ENCODE results near the gene IDH3G. TPM values are rescaled to one million over a fixed set of nuclear protein-coding genes. Genes with fewer than 3 reads are reported as not detected.
"Not testable (repeated sequence)": the region's sequence is repeated elsewhere in the genome, so short reads cannot be mapped to it uniquely, and the experiment has no call there.

IDH3G gene
- total and polyA plus RNA-seq, 2 donors = 21.0 to 67.4 TPM

DNA sequence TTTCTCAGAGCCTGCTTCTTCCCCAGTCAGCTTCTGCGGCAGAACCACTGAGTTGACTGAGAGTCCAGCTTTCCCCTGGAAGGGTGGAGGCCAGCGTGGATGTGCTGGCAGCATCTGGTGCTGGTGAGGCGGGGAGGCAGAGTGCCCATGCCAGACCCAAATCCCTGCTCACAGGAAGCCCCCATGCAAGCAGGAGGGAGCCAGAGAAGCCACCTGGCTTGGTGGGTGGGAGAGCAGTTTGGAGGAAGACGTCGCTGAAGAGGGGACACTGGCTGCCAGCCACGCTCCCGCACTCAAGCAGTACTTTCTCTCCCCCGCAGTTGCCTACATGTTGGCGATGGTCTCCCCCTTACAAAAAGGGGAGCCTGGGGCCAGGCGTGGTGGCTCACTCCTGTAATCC, 30.2 kb upstream of the IDH3G start:
- DNase-seq (ENCODE audit: extremely low spot score) = no peak
- H3K4me1 ChIP-seq (ENCODE audit: insufficient read depth) = no peaks in the 10 kb centered on the region
- no peaks in the 10 kb centered on the region for H3K36me3 ChIP-seq (ENCODE audit: insufficient read depth)
- no peak overlapping the region for H3K4me3 ChIP-seq (ENCODE audit: low read depth, low read length)
- 92% methylated on average over 10 of the region's 10 CpGs for WGBS
- no peak overlapping the region for H3K27ac ChIP-seq (ENCODE audit: low read depth)

DNA sequence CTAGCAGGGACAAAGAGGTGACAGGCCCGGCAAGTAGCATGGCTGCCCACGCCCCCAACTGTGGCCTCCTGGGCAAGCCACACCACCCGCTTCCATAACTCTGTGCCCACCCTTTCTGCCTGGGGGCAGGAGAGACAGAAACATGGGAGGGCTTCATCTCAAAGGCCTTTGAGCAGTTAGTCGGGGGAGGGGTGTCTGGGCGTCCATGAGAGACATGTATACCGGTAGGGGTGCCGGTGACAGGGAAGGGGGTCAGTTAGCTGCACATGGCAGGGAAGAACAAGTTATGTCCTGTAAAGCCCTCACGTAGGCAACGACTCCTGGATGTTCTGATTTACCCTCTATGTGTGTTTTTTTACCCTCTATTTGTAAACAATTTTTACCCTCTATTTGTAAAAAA, 26.9 kb upstream of the IDH3G start:
- Histone ChIP-seq H3K4me1 (ENCODE audit: insufficient read depth) (no peaks in the 10 kb centered on the region), H3K4me3 (ENCODE audit: low read depth, low read length) (no peak overlapping the region), H3K27ac (ENCODE audit: low read depth) (no peak overlapping the region), H3K36me3 (ENCODE audit: insufficient read depth) (no peaks in the 10 kb centered on the region)
- 94% methylated on average over 9 of the region's 9 CpGs for WGBS
- DNase-seq (ENCODE audit: extremely low spot score) = no peak

GRCh38 chrX:153820601-153821000, 26.4 kb upstream of the IDH3G start:
- H3K36me3 ChIP-seq (ENCODE audit: insufficient read depth) = no peaks in the 10 kb centered on the region
- no peak overlapping the region for H3K27ac ChIP-seq (ENCODE audit: low read depth)
- WGBS = 88% methylated on average over 7 of the region's 7 CpGs
- no peaks in the 10 kb centered on the region for H3K4me1 ChIP-seq (ENCODE audit: insufficient read depth)
- no peak for DNase-seq (ENCODE audit: extremely low spot score)
- H3K4me3 ChIP-seq (ENCODE audit: low read depth, low read length) = no peak overlapping the region

DNA sequence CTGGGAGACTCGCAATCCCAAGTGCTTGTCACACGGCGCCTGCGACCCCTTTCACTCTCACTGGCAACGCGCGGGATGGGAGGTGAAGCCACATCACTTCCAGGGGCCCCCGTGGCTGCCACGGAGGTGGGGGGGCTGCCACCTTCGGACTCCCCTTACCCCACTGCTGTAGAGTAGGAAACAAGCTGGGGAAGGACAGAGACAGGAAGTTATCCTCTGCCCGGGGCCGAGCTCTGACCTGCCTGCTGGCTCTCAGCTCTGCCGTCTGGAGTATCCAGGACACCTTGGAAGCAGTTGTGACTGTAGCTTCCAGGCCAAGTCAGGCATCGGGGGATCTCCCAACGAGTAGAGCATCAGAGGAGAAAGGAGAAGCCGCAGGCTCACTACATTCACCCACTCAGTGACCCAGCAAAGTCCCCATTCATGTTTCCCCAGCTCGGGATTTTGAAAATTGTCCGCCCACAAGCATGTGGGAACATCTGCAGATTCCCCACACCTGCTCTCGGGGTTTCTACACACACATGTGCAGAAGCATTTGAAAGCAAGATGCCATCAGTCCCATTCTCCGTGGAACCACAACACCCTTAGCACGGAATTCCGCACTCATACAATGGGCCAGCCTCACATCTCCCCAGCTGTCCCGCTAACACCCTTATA, 25.3 kb upstream of the IDH3G start:
- Histone ChIP-seq H3K27ac (ENCODE audit: low read depth) (no peak overlapping the region), H3K4me3 (ENCODE audit: low read depth, low read length) (peak overlapping the region; percentile 40), H3K4me1 (ENCODE audit: insufficient read depth) (no peaks in the 10 kb centered on the region), H3K36me3 (ENCODE audit: insufficient read depth) (no peaks in the 10 kb centered on the region)
- no peak for DNase-seq (ENCODE audit: extremely low spot score)
- 31% methylated on average over 23 of the region's 23 CpGs for WGBS

DNA sequence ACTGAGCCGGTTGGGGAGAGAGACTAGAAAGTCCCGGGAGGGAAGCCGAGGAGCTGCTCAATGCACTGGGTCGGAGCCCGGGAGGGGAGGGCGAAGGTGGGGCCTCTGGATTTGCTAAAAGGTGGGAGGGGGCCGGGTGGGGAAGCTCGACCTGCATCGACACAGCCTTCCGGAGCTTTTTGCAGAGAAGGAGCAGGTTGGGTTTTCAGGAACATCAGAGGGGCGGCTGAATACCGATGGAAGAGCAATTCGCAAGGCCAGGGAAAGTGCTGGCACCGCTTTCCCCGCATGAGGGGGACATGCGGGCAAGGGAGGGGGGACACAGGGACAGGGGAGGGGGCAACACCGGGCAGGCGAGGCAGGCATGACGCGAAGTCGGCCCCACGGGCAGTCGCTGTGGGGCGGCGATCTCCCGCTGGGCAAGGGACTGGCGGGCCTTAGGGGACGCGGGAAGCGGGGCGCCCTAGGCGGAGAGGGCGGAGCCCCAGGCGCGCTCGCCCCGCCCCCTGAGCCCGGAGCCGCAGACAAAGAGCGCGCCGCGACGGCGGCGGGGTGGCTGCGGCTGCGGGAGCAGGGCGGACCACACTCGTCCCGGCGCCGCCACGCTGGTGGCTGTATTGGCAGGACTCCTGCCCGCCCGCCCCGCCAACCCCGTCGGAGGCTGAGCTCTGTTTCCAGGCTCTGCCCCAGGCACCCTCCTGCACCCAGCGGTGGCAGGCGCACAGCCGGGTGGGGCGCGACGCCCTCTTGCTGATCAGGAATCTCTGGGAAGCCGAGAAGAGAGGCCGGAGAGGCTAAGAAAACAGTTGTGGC, 24.6 kb upstream of the IDH3G start:
- H3K36me3 ChIP-seq (ENCODE audit: insufficient read depth) = no peaks in the 10 kb centered on the region
- H3K4me3 ChIP-seq (ENCODE audit: low read depth, low read length) = peak overlapping the region; percentile 40
- DNase-seq (ENCODE audit: extremely low spot score) = no peak
- H3K4me1 ChIP-seq (ENCODE audit: insufficient read depth) = no peaks in the 10 kb centered on the region
- 6% methylated on average over 55 of the region's 67 CpGs for WGBS
- no peak overlapping the region for H3K27ac ChIP-seq (ENCODE audit: low read depth)

GRCh38 chrX:153818064-153818463, 23.9 kb upstream of the IDH3G start:
- not testable (repeated sequence) for DNase-seq (ENCODE audit: extremely low spot score); H3K4me3 ChIP-seq (ENCODE audit: low read depth, low read length); H3K36me3 ChIP-seq (ENCODE audit: insufficient read depth); H3K4me1 ChIP-seq (ENCODE audit: insufficient read depth); H3K27ac ChIP-seq (ENCODE audit: low read depth)
- WGBS = 92% methylated on average over 9 of the region's 9 CpGs

DNA sequence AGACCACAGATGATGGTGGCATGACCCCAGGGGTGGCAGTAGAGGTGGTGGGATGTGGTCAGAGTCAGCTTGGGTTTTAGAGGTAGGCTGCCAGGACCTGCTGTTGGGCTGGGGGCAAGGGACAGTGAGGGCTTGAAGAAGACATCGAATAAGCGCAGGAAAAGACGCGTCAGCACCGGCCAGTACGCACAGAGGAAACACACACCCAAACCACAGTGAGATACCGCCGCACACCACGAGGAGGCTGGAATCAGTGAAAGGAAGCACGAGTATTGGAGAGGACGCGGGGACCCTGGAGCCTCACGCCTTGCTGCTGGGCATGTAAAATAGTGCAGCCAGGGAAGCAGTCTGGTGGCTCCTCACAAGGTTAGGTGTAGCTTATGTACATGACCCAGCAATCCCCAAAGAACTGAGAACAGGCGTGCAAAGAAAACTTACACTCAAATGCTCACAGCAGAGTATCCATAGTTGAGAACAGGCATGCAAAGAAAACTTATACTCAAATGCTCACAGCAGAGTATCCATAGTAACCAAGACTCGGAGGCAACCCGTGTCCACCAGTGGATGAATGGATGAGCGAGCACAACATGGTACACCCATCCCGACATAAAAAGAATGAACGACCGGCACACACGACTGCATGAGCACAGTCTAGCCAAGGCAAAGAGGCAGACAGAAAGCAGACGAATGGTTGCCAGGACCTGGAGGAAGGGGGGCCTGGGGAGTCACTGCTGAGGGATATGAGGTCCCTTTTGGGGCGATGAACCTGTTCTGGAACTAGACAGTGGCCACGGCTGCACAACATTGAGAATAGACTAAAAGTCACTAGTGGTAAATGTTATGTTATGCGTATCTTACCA, 22.9 kb upstream of the IDH3G start:
- DNase-seq (ENCODE audit: extremely low spot score) = no peak
- no peaks in the 10 kb centered on the region for H3K4me1 ChIP-seq (ENCODE audit: insufficient read depth)
- H3K27ac ChIP-seq (ENCODE audit: low read depth) = no peak overlapping the region
- WGBS = 79% methylated on average over 25 of the region's 25 CpGs
- no peaks in the 10 kb centered on the region for H3K36me3 ChIP-seq (ENCODE audit: insufficient read depth)
- H3K4me3 ChIP-seq (ENCODE audit: low read depth, low read length) = no peak overlapping the region

DNA sequence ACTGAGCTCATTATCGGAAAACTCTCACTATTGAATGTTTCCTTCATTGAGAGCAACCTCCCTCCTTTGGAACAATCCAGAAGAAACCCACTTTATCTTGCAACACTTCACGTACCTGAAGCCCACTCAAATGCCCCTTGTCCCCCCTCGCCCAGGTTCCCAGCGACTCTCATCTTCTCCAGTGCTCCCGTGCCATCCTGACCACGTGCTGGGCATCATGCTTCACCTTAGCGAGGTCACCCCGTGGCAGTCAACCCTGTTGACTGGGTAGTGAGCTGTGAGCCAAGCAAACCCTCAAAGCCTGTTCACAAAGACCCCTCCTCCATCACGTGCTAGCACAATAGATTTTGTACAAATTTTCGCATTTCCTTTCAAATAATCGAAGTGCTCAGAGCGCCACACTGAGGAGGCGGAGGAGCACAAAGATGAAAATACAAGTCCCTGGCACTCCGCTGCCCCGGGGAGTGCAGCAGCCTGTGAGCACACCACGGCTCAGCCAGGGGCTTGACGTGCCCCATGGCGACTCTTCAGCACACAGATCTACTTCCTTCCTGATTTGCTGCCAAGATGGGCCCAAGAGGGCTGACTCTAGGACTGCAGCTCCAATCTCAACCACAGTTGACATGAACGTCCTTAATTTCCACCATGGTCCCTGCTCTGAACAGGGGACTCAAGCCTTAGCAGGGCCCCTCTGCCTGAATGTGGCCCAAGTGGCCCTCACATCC, 20.6 kb upstream of the IDH3G start:
- 78% methylated on average over 19 of the region's 19 CpGs for WGBS
- Histone ChIP-seq H3K4me1 (ENCODE audit: insufficient read depth) (no peaks in the 10 kb centered on the region), H3K27ac (ENCODE audit: low read depth) (no peak overlapping the region), H3K36me3 (ENCODE audit: insufficient read depth) (no peaks in the 10 kb centered on the region), H3K4me3 (ENCODE audit: low read depth, low read length) (no peak overlapping the region)
- no peak for DNase-seq (ENCODE audit: extremely low spot score)

- WGBS = 94% methylated on average over 5 of the region's 5 CpGs
- DNase-seq (ENCODE audit: extremely low spot score) = no peak
- no peak overlapping the region for H3K27ac ChIP-seq (ENCODE audit: low read depth)
- H3K4me1 ChIP-seq (ENCODE audit: insufficient read depth) = no peaks in the 10 kb centered on the region
- no peak overlapping the region for H3K4me3 ChIP-seq (ENCODE audit: low read depth, low read length)
- no peaks in the 10 kb centered on the region for H3K36me3 ChIP-seq (ENCODE audit: insufficient read depth)
These were observed 19.0 kb upstream of the IDH3G start for GRCh38 chrX:153813161-153813560.

- 50% methylated on average over 14 of the region's 14 CpGs for WGBS
- DNase-seq (ENCODE audit: extremely low spot score) = no peak
- H3K4me1 ChIP-seq (ENCODE audit: insufficient read depth) = no peaks in the 10 kb centered on the region
- no peak overlapping the region for H3K27ac ChIP-seq (ENCODE audit: low read depth)
- no peak overlapping the region for H3K4me3 ChIP-seq (ENCODE audit: low read depth, low read length)
- H3K36me3 ChIP-seq (ENCODE audit: insufficient read depth) = no peaks in the 10 kb centered on the region
These were observed 18.0 kb upstream of the IDH3G start for GRCh38 chrX:153812220-153812619.

GRCh38 chrX:153807976-153808375, 13.8 kb upstream of the IDH3G start:
- Histone ChIP-seq H3K4me3 (ENCODE audit: low read depth, low read length) (no peak overlapping the region), H3K36me3 (ENCODE audit: insufficient read depth) (no peaks in the 10 kb centered on the region), H3K4me1 (ENCODE audit: insufficient read depth) (no peaks in the 10 kb centered on the region), H3K27ac (ENCODE audit: low read depth) (no peak overlapping the region)
- WGBS = 95% methylated on average over 19 of the region's 19 CpGs
- no peak for DNase-seq (ENCODE audit: extremely low spot score)

DNA sequence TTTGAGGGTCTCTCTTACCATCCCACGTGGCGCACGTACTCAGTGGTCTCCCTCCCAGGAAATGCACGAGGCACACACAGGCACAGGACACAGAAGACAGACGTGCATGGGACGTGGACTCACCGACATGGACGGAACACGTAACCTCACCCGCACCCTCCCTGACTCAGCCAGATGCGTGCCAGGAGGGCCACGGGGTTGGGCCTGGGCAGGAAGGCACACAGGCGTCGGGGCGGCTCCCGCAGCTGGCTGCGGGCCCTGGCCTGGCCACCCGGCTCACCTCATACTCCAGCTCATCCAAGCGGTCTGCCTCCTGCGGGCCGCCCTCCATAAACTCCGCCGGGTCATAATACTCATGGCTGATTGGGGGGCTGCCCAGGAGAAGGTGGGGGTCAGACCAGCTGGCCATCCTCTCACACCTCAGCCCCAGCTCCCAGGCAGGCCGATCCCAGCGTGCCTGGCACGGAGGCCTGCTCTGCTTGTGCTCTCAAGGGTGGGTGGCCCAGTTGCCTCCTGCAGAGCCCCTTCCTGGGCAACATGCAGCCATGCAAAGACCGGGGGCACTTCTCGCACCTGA, 12.9 kb upstream of the IDH3G start:
- H3K4me1 ChIP-seq (ENCODE audit: insufficient read depth) = no peaks in the 10 kb centered on the region
- H3K4me3 ChIP-seq (ENCODE audit: low read depth, low read length) = no peak overlapping the region
- H3K36me3 ChIP-seq (ENCODE audit: insufficient read depth) = no peaks in the 10 kb centered on the region
- 90% methylated on average over 28 of the region's 28 CpGs for WGBS
- H3K27ac ChIP-seq (ENCODE audit: low read depth) = no peak overlapping the region
- no peak for DNase-seq (ENCODE audit: extremely low spot score)

- no peaks in the 10 kb centered on the region for H3K4me1 ChIP-seq (ENCODE audit: insufficient read depth)
- no peak overlapping the region for H3K27ac ChIP-seq (ENCODE audit: low read depth)
- H3K4me3 ChIP-seq (ENCODE audit: low read depth, low read length) = no peak overlapping the region
- WGBS = 81% methylated on average over 13 of the region's 13 CpGs
- no peaks in the 10 kb centered on the region for H3K36me3 ChIP-seq (ENCODE audit: insufficient read depth)
- no peak for DNase-seq (ENCODE audit: extremely low spot score)
These were observed 11.3 kb upstream of the IDH3G start for GRCh38 chrX:153805436-153805835.
